Non-pigmented ciliary epithelial cell (primary cell): ENCODE measurements around the gene DTHD1.

Experiments
- DNase-seq: peaks from one replicate; pipeline ENCODE4 v3.0.0-alpha.2; 2010; ENCODE audit warnings: low read depth

Gene DTHD1

GRCh38 chr4:36269533-36270173 lies 11.8 kb upstream of the DTHD1 start:
- DNase-seq = no peak

DNA sequence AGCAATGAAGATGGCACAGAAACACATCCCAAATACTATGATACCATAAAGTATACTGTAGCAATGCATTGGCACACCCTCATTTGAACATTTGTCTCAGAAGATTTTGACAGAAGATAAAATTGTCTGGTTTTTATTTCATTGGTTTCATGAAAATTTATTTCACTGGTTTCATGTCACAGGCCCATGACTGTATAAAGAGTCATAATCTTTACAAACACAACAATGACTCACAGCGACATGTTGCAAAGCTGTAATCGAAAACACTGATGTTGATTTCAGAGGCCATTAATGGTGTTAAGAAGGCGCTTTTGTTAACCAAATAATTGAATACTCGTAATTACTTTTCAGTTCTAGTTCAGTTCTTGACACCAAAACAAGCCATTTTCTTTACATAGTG lies 8.1 kb upstream of the DTHD1 start:
- no peak for DNase-seq

GRCh38 chr4:36274158-36274557 lies 7.3 kb upstream of the DTHD1 start:
- no peak for DNase-seq

DNA sequence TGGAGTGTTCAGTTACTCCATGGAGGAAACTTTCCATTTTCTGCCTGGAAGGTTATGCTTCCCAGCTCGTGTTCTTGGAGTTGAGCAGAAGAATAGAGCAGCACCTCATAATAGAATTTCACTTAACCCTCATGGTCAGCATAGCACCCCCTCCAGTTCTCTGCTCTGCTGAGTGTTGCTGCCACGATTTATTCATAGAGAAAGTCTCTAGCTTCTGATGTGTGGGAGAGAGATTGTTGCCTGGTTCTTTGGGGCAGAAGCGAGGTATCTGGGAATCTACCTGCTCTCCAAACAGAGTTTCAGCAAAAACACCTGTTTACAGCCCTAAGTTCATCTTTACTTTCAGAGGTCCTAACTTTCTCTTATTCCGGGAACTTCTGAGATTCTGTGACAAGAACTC lies 3.9 kb upstream of the DTHD1 start:
- DNase-seq = no peak

DNA sequence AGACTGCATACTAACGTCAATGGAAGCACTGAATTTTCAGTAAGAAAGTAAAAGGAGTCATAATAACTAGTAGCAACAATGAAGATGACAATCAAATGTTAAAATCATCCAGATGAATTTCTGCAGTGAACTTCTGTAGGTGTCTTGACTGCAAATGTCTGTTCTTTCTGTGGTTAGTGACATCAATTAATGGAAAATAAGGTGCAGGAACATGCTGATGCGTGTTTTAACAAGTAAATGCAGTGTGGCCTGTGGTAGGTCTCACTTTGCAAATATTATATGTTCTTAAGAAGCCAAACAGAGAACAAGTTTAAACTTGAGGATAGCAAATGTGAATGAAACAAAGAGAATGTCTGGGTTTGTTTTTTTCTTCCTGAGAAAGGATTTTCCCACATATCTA lies 2.6 kb upstream of the DTHD1 start:
- DNase-seq = no peak

DNA sequence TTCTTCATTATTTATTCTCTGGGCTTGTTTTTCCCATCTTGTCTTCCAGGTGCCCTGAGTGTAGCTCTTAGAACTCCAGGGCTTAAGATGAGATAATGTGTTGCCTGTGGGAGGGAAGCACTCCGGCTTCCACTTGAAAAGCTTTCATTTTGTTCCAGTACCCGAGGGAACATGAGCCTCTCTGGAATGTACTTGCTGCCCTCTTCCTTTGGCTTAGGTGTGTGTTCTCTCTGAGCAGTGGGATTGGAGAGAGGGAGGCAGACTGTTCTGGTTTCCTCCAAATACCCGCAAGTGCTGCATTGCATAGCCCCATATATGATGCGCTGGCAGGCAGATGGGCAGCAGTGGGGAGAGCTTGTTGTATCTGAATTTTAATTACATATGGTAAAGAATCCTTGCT lies 861 bp upstream of the DTHD1 start:
- no peak for DNase-seq

DNA sequence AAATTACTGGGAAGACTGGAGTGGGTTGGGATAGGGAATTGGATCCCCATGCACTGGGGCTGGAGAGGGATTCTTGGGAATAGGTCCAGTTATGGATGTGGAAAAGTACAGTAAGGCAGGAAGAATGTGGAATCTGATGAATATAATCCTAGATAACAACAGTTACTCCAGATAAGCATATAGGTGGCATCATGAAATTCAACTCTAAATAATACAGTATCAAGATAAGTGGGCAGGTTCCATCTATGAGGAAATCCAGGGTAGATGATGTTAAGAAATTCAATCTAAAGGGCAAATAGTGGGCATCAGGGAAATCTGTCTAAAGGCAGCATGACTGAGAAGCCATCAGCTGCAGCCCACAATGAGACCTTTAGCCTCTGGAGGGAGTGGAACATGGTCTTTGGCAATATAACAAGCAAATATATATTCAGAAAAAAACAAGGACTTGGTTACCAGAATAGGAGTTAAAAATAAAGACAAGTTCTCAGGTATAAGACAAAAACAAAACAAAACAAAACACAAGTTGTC lies 1.2 kb downstream of the DTHD1 start:
- DNase-seq = no peak

- no peak for DNase-seq
Measured at GRCh38 chr4:36283912-36284465, 2.6 kb downstream of the DTHD1 start.

- no peak for DNase-seq
Measured at GRCh38 chr4:36285784-36286480, 4.5 kb downstream of the DTHD1 start.

DNA sequence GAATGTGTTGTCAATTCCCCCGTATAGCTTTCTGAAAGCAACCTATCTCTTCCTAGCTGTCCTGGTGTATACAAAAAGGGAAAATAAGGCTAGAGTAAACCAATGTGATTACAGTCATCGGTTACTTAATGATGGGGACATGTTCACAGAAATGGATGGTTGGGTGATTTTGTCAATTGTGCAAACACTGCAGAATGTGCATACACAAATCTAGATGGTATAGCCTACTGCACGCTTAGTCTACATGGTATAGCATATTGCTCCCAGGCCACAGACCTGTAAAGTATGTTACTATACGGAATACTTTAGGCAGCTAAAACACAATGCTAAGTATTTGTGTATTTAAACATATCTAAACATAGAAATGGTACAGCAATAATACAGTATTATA lies 5.1 kb downstream of the DTHD1 start:
- DNase-seq = no peak

DNA sequence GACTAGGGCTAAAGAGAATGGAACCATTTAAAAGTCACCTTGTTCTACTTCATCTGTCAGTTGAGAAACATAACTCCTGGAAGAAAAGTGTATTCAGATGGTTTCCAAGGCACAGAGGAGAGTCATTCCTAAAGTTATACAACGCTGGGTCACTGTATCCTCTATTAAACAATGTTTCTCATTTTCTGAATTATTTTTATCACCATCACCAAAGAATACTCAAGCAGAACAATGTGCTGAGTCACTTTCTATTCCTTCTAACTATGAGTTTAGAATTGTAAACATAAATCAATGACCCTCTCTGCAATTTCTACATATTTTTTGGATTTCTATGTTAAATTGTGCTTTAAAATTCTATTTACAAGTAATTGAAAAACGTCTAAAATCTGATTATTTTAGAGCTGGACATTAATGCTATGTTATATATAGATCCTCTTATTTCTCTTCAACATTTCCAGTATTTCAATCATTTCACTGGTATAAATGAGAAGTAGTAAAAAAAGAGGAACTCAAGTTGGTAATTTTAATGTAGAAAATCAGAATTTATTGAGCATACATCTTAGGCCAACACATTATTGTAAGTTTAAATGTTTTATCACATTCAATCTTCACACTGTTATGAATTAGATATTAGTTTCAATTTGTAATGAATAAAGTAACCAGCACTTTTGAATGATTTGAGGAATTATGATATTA lies 7.5 kb downstream of the DTHD1 start:
- DNase-seq = no peak

GRCh38 chr4:36290641-36291040 lies 9.2 kb downstream of the DTHD1 start:
- no peak for DNase-seq

- DNase-seq = no peak
Measured at GRCh38 chr4:36292556-36293188, 11.3 kb downstream of the DTHD1 start.

- DNase-seq = no peak
Measured at GRCh38 chr4:36301127-36301526, 19.7 kb downstream of the DTHD1 start.

GRCh38 chr4:36303426-36304137 lies 22.2 kb downstream of the DTHD1 start:
- DNase-seq = no peak

DNA sequence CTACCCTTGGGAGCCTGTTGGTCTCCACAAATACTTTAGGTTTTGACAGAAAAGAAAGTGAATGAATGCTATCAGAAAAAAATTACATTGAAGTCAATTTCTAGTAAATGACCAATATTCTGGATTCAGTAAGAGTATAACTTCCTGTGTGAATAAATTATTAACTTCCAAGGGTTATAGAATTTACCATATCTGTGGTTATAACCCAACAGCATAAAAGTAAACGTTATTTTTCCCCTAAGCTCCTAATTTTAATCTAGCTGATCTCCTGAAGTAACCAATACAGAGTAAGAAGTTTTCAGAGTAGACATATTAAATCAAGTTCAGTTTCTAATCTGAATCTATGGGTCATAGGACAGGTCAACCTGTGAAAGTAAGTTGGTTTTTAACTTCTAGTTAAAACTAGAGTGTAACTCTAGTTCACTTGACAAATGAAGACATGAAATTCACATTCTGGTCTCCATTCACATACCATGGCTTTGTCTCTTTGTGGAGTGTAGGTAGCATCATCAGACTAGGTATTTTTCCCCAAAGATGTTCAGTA lies 22.8 kb downstream of the DTHD1 start:
- DNase-seq = no peak

DNA sequence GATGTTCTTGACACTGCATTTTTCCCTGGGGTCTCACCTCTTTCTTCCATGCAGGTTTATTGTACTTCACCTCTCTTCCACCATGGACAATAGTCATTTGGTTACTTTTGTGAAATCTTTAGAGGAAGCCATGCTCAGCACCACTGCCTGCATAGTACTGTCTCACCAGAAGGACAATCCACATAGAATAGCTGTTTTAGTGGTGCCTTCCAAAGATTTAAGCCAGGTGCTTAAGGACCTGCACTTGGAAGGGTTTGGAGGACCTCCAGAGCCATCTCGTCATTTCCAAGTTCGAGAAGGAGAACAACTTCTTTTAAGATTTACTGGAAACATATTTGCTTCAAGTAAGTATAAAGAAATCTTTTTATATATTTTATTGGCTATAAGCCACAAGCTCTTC lies 26.7 kb downstream of the DTHD1 start:
- DNase-seq = no peak

DNA sequence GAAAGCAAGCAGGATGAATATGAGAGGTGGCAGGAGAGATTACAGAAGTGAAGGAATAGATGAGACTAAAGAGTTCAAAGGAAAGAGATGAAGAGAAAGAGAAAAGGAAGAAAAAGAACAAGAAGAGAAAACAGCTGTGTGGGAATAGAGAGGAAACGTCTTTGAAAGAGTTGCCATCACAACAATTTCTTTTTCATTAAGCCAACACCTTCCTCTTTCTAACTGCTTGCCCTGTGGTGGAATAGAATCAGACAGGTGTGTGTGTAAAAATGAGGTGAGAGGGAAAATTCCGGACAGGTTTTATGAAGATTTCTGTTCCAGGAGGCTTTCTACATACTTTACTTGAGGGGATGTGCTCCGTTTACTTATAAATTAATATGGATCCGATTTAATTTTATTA lies 28.8 kb downstream of the DTHD1 start:
- DNase-seq = no peak

DNA sequence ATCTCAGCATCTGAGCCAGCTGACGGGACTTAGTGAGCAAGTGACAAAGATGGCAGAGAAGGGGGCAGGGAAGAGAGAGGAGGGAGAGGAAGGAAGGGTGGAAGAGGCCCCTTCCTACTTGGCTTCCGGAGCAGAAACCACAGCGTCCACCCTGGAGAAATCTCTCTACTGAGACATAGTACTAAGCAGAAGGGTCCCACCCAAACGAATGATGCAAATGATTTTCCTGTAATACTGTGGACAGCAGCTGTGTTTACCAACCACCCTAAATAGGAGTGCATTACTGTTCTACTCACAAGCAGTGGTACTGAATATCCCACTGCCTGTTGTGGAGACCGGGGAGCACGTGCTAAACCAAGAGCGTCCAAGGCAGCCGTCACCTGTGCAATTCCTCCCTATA lies 29.4 kb downstream of the DTHD1 start:
- DNase-seq = no peak

DNA sequence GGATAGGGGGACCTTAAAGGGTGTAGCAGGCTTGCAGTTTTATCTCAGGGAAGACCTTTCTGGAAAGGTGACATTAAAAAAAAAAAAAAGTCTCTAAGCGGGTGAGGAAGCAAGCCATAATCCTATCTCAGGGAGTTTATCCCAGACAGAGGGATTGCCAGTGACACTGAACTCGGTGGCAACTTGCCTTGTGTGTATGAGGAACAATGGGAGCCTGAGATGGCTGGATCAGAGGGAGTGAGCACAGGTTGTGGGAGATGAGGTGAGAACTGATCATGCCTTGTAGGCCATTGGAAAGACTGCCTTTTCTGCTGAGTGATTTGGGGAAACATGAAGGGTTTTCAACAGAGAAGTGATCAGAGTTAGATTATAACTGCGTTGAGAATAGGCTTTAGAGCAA lies 31.1 kb downstream of the DTHD1 start:
- DNase-seq = no peak

- DNase-seq = no peak
Measured at GRCh38 chr4:36313301-36313700, 31.9 kb downstream of the DTHD1 start.

GRCh38 chr4:36313703-36314102 lies 32.3 kb downstream of the DTHD1 start:
- no peak for DNase-seq
